HAP-1 (cell line): ENCODE measurements around the gene LRP6.
A peak's percentile ranks its signal among the peaks of the same experiment; 100 is the strongest.
"Not testable (repeated sequence)": the region's sequence is repeated elsewhere in the genome, so short reads cannot be mapped to it uniquely, and the experiment has no call there.

Source experiments
- DNase-seq, 2 experiments: peaks; one replicate each; pipeline ENCODE4 v3.0.0-alpha.2; 2016 to 2020; ENCODE audit warnings: low spot score in 2 of 2
- H3K27me3 ChIP-seq: fragments of 250-450 bp; sonication (Bioruptor Pico); 2 replicates; pipeline ENCODE4 v1.5.1; 2020; ENCODE audit warnings: low read depth, mild to moderate bottlenecking, moderate library complexity
- H3K36me3 ChIP-seq: fragments of 250-450 bp; sonication (Bioruptor Pico); replicated peaks from 2 replicates; pipeline ENCODE4 v1.5.1; 2020; ENCODE audit warnings: mild to moderate bottlenecking
- H3K4me1 ChIP-seq: fragments of 250-450 bp; sonication (Bioruptor Pico); 2 replicates; pipeline ENCODE4 v1.5.1; 2020; ENCODE audit warnings: mild to moderate bottlenecking
- H3K4me3 ChIP-seq: fragments of 250-450 bp; sonication (Bioruptor Pico); 2 replicates; pipeline ENCODE4 v1.5.1; 2020; ENCODE audit warnings: mild to moderate bottlenecking, moderate library complexity
- H3K9me3 ChIP-seq: fragments of 250-450 bp; sonication (Bioruptor Pico); 2 replicates; pipeline ENCODE4 v1.5.1; 2020; ENCODE audit warnings: mild to moderate bottlenecking, moderate library complexity
- in situ Hi-C: fragments of 300-500 bp; cut with MboI; formaldehyde crosslinking; loops from 3 replicates; pipeline ENCODE4 v1.14.3; 2020; ENCODE audit warnings: low sequenced_read_pairs, inconsistent platforms, mixed read lengths

LRP6 gene

GRCh38 chr12:12133259-12133658, 133.6 kb downstream of the LRP6 start:
- no peaks in the 10 kb centered on the region; the same call in 1 of the 2 replicates for H3K4me1 ChIP-seq
- in situ Hi-C loops = no loop called here
- no peaks in the 10 kb centered on the region for H3K27me3 ChIP-seq
- DNase-seq = no peak
- H3K36me3 ChIP-seq = peaks cover 79% of the 10 kb centered on the region
- no peaks in the 10 kb centered on the region for H3K9me3 ChIP-seq
- H3K4me3 ChIP-seq = no peak overlapping the region

GRCh38 chr12:12128670-12129069, 138.2 kb downstream of the LRP6 start:
- in situ Hi-C loops = no loop called here
- H3K4me3 ChIP-seq = no peak overlapping the region
- DNase-seq = no peak
- no peaks in the 10 kb centered on the region for H3K9me3 ChIP-seq
- peaks cover 89% of the 10 kb centered on the region for H3K36me3 ChIP-seq
- H3K4me1 ChIP-seq = no peaks in the 10 kb centered on the region
- no peaks in the 10 kb centered on the region for H3K27me3 ChIP-seq

- DNase-seq = no peak
- no peaks in the 10 kb centered on the region for H3K27me3 ChIP-seq
- no peak overlapping the region for H3K4me3 ChIP-seq
- in situ Hi-C loops = no loop called here
- no peaks in the 10 kb centered on the region for H3K9me3 ChIP-seq
- no peaks in the 10 kb centered on the region for H3K4me1 ChIP-seq
- H3K36me3 ChIP-seq = peaks cover 90% of the 10 kb centered on the region
Observed at GRCh38 chr12:12127304-12127703, 139.5 kb downstream of the LRP6 start.

- Histone ChIP-seq H3K4me3 (no peak overlapping the region), H3K36me3 (peaks cover 91% of the 10 kb centered on the region), H3K4me1 (no peaks in the 10 kb centered on the region), H3K9me3 (no peaks in the 10 kb centered on the region), H3K27me3 (no peaks in the 10 kb centered on the region)
- in situ Hi-C loops = no loop called here
- DNase-seq = no peak
Observed at GRCh38 chr12:12126551-12126950, 140.3 kb downstream of the LRP6 start.

GRCh38 chr12:12123036-12123604, 143.7 kb downstream of the LRP6 start:
- Histone ChIP-seq H3K4me3 (no peak overlapping the region), H3K9me3 (no peaks in the 10 kb centered on the region), H3K27me3 (no peaks in the 10 kb centered on the region), H3K4me1 (peaks cover 7% of the 10 kb centered on the region; the same call in 1 of the 2 replicates), H3K36me3 (peaks cover 90% of the 10 kb centered on the region)
- in situ Hi-C loops = no loop called here
- DNase-seq = no peak

GRCh38 chr12:12121061-12121460, 145.8 kb downstream of the LRP6 start:
- no peak for DNase-seq
- Histone ChIP-seq H3K27me3 (no peaks in the 10 kb centered on the region), H3K4me1 (peaks cover 11% of the 10 kb centered on the region), H3K4me3 (no peak overlapping the region), H3K36me3 (peaks cover 76% of the 10 kb centered on the region), H3K9me3 (no peaks in the 10 kb centered on the region)
- in situ Hi-C loops = no loop called here

- peaks cover 11% of the 10 kb centered on the region for H3K4me1 ChIP-seq
- DNase-seq = no peak
- in situ Hi-C loops = no loop called here
- no peak overlapping the region for H3K4me3 ChIP-seq
- peaks cover 59% of the 10 kb centered on the region for H3K36me3 ChIP-seq
- H3K27me3 ChIP-seq = no peaks in the 10 kb centered on the region
- H3K9me3 ChIP-seq = no peaks in the 10 kb centered on the region
Observed at GRCh38 chr12:12116677-12117076, 150.2 kb downstream of the LRP6 start.

- Histone ChIP-seq H3K36me3 (peaks cover 47% of the 10 kb centered on the region), H3K4me3 (no peak overlapping the region), H3K27me3 (no peaks in the 10 kb centered on the region), H3K9me3 (no peaks in the 10 kb centered on the region), H3K4me1 (peaks cover 11% of the 10 kb centered on the region)
- in situ Hi-C loops = no loop called here
- DNase-seq = no peak
Observed at GRCh38 chr12:12115514-12115913, 151.3 kb downstream of the LRP6 start.

- H3K27me3 ChIP-seq, H3K4me3 ChIP-seq, in situ Hi-C loops, DNase-seq: not testable (repeated sequence)
- peaks cover 25% of the 10 kb centered on the region for H3K36me3 ChIP-seq
- peaks cover 11% of the 10 kb centered on the region; the same call in 1 of the 2 replicates for H3K4me1 ChIP-seq
- H3K9me3 ChIP-seq = peaks cover 15% of the 10 kb centered on the region
Observed at GRCh38 chr12:12110923-12111555, 155.8 kb downstream of the LRP6 start.

GRCh38 chr12:12108441-12109058, 158.3 kb downstream of the LRP6 start:
- peaks cover 11% of the 10 kb centered on the region for H3K36me3 ChIP-seq
- peak in 1 of 2 experiments; percentile 15 for DNase-seq
- H3K9me3 ChIP-seq = peaks cover 15% of the 10 kb centered on the region
- H3K27me3 ChIP-seq = no peaks in the 10 kb centered on the region
- in situ Hi-C loops = no loop called here
- peaks cover 11% of the 10 kb centered on the region; the same call in 1 of the 2 replicates for H3K4me1 ChIP-seq
- no peak overlapping the region for H3K4me3 ChIP-seq

- peaks cover 15% of the 10 kb centered on the region for H3K9me3 ChIP-seq
- in situ Hi-C loops = no loop called here
Observed at GRCh38 chr12:12107678-12108077, 159.2 kb downstream of the LRP6 start.

GRCh38 chr12:12099102-12099501, 167.7 kb downstream of the LRP6 start:
- no peak overlapping the region for H3K4me3 ChIP-seq

More at GRCh38 chr12:12107678-12108077, 159.2 kb downstream of the LRP6 start:
- no peak overlapping the region for H3K4me3 ChIP-seq
- no peak for DNase-seq
- H3K27me3 ChIP-seq = no peaks in the 10 kb centered on the region
- peaks cover 11% of the 10 kb centered on the region; the same call in 1 of the 2 replicates for H3K4me1 ChIP-seq
- peaks cover 4% of the 10 kb centered on the region for H3K36me3 ChIP-seq

GRCh38 chr12:12098691-12099015, 168.2 kb downstream of the LRP6 start:
- no peak overlapping the region for H3K4me3 ChIP-seq
- H3K27me3 ChIP-seq = no peaks in the 10 kb centered on the region
- H3K9me3 ChIP-seq = no peaks in the 10 kb centered on the region
- no peaks in the 10 kb centered on the region for H3K4me1 ChIP-seq
- DNase-seq = no peak
- peaks cover 5% of the 10 kb centered on the region for H3K36me3 ChIP-seq
- in situ Hi-C loops = no loop called here

More at GRCh38 chr12:12099102-12099501, 167.7 kb downstream of the LRP6 start:
- DNase-seq = no peak
- in situ Hi-C loops = no loop called here
- Histone ChIP-seq H3K27me3 (no peaks in the 10 kb centered on the region), H3K4me1 (no peaks in the 10 kb centered on the region), H3K9me3 (no peaks in the 10 kb centered on the region), H3K36me3 (peaks cover 6% of the 10 kb centered on the region)

- no peaks in the 10 kb centered on the region for H3K27me3 ChIP-seq
Observed at GRCh38 chr12:12097891-12098690, 168.8 kb downstream of the LRP6 start.

More at GRCh38 chr12:12097891-12098690, 168.8 kb downstream of the LRP6 start:
- H3K36me3 ChIP-seq = peaks cover 5% of the 10 kb centered on the region
- no peak overlapping the region for H3K4me3 ChIP-seq
- no peaks in the 10 kb centered on the region for H3K4me1 ChIP-seq
- no peaks in the 10 kb centered on the region for H3K9me3 ChIP-seq
- DNase-seq = no peak
- in situ Hi-C loops = no loop called here
